GM12872 (cell line): ENCODE data around the gene MGLL.
A peak's percentile ranks its signal among the peaks of the same experiment; 100 is the strongest.

Experiments used
- CTCF ChIP-seq: IDR thresholded peaks from 3 replicates; pipeline ENCODE4 v1.5.1; 2011; ENCODE audit warnings: low read depth, mild to moderate bottlenecking, low read length, moderate library complexity; ENCODE audit not compliant: insufficient read depth

The MGLL gene

GRCh38 chr3:127700406-127700805 lies 121.9 kb downstream of the MGLL start:
- TF ChIP-seq CTCF = no peak

GRCh38 chr3:127699416-127700300 lies 122.7 kb downstream of the MGLL start:
- TF ChIP-seq CTCF = no peak

DNA sequence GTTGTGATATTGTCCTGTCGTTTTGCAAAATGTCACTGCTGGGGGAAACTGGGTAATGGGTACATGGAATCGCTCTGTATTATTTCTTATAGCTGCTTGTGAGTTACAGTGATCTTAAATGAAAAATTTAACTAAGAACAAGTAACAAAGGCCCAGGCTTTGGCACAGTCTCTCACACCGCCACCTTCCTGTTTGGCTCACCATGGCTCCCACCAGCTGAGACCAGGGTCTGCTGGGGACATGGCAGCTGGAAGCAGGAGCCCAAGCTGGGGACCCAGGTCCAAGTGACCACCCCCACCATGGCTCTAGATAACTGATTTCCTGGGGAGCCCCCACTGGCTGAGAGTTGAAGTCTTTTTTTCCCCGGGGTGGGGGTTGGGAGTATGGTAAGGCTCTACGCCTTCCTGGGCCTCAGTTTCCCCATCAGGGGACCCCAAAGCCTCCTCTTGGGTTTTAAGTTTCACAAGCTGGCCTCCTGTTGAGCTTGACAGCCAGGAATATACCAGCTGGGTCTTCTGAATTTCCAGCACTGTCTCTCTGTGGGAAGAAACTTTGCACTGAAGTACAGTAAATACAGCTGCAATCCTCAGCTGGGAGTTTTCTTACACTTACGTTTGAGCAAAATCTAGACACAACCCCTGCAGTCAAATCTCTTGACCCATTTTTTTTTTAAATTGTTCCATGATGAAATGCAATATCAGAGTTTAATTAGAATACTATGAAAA lies 123.5 kb downstream of the MGLL start:
- TF ChIP-seq CTCF = no peak

- TF ChIP-seq CTCF = no peak
Measured at GRCh38 chr3:127698286-127698685, 124.0 kb downstream of the MGLL start.

DNA sequence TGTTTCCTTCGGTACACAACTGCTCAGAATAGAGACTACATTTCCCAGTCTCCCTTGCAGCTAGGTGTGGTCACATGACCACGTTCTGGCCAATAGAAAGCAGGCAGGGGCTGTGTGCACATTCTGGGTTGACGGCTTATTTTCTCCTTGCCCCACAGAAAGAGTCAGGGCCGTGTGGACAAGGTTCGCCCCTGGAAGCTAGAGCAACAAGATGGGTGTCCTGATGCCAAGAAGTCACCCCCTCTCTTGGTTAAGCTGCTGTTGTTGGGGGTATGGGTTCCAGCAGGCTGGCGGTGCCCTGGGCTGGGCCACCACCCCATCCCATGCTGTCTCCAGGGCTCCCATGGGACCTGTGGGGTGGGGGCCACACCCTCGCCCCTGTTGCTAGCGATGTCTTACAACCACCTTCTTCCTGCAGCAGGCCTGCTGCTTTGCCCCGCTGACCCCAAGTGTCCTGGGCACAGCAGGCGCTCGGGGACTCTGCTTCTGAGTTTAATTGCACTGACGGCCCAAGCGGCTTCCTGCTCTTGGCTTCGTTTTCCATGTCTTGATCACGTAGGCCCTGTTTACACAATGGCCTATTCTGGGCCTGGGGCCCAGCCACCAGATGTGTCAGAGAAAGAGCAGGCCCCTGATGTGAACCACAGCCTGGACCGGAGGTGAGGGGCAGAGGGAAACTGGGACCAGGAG lies 124.6 kb downstream of the MGLL start:
- no peak for TF ChIP-seq CTCF

- peak; percentile 48 for TF ChIP-seq CTCF
Measured at GRCh38 chr3:127694467-127695215, 127.7 kb downstream of the MGLL start.

- no peak for TF ChIP-seq CTCF
Measured at GRCh38 chr3:127693336-127693843, 128.9 kb downstream of the MGLL start.
